ENCODE results near the gene ACTR2. TPM values are rescaled to one million over a fixed set of nuclear protein-coding genes. Genes with fewer than 3 reads are reported as not detected.
A peak's percentile ranks its signal among the peaks of the same experiment; 100 is the strongest.

The ACTR2 gene
- total and polyA plus RNA-seq, 2 of the 13 experiments (the other 11 are each of a cell fraction or from before 2014, with no cell fraction given) = 51.2 to 100 TPM

GRCh38 chr2:65227020-65227455 lies 593 bp upstream of the ACTR2 start (continued):
- no peak for TF ChIP-seq CSRNP2 (CRISPR knock-in tag; conservative IDR thresholded peaks at IDR 0.05; ENCODE audit: low read depth)
- no peak for TF ChIP-seq SP5 (CRISPR knock-in tag; IDR thresholded peaks at IDR 0.05; ENCODE audit: borderline replicate concordance, low read depth)
- no peak for TF ChIP-seq NR2C2 (CRISPR knock-in tag; IDR thresholded peaks at IDR 0.05; ENCODE audit: borderline replicate concordance)
- no peak for TF ChIP-seq ZFYVE20 (CRISPR knock-in tag; IDR thresholded peaks at IDR 0.05; ENCODE audit: borderline replicate concordance, low read depth)
- peak; percentile 33; the same call in 1 of the 2 replicates for TF ChIP-seq NFAT5 (CRISPR knock-in tag; IDR thresholded peaks at IDR 0.05)
- 0 out of 2 replicates have a peak, but pooled peaks have one; percentile 9 for TF ChIP-seq ZNF569 (CRISPR knock-in tag; IDR thresholded peaks at IDR 0.05; ENCODE audit: borderline replicate concordance)
- TF ChIP-seq CREB1 (IDR thresholded peaks at IDR 0.05) = no peak
- TF ChIP-seq CREB1 (CRISPR knock-in tag; IDR thresholded peaks at IDR 0.05) = no peak; the same call in 1 of the 2 replicates
- TF ChIP-seq ATF4 (CRISPR knock-in tag; IDR thresholded peaks at IDR 0.05) = no peak
- TF ChIP-seq HDAC1 (CRISPR knock-in tag; IDR thresholded peaks at IDR 0.05) = no peak
- no peak for TF ChIP-seq ZNF619 (CRISPR knock-in tag; IDR thresholded peaks at IDR 0.05)
- TF ChIP-seq ISL2 (CRISPR knock-in tag; IDR thresholded peaks at IDR 0.05) = no peak
- TF ChIP-seq MTERF4 (CRISPR knock-in tag; IDR thresholded peaks at IDR 0.05) = no peak
- 0 out of 2 replicates have a peak, but pooled peaks have one; percentile 22 for TF ChIP-seq ZSCAN21 (CRISPR knock-in tag; IDR thresholded peaks at IDR 0.05; ENCODE audit: borderline replicate concordance)
- no peak for TF ChIP-seq ZFP36L2 (CRISPR knock-in tag; IDR thresholded peaks at IDR 0.05)
- TF ChIP-seq SMARCC2 (IDR thresholded peaks at IDR 0.05) = no peak

Measured in HepG2 (cell line).